NCI-H1930 (cell line): ENCODE results near the gene USP17L10.
"Not testable (repeated sequence)": the region's sequence is repeated elsewhere in the genome, so short reads cannot be mapped to it uniquely, and the experiment has no call there.

Source experiments
- DNase-seq, 2 experiments: peaks; one replicate each; lab custom pipeline; 2025; lab: John Stamatoyannopoulos, UW

USP17L10 gene

GRCh38 chr4:9210357-9210756, at the start of gene USP17L10:
Gene USP17L10, plus strand, starts transcription at chr4:9210657. Its CDS starts 0 bp downstream, at chr4:9210657.
- not testable (repeated sequence) for DNase-seq

- DNase-seq: not testable (repeated sequence)
These were observed 44.5 kb upstream of the USP17L10 start for GRCh38 chr4:9165990-9166389.

GRCh38 chr4:9169791-9170459, 40.5 kb upstream of the USP17L10 start, which contains the start of gene FAM90A26:
Gene FAM90A26, plus strand, starts transcription at chr4:9170409. Its CDS starts 2,764 bp downstream, at chr4:9173173.
- DNase-seq: not testable (repeated sequence)

- not testable (repeated sequence) for DNase-seq
These were observed 4.2 kb downstream of the USP17L10 start for GRCh38 chr4:9214701-9215100.

GRCh38 chr4:9215105-9215504, 4.6 kb downstream of the USP17L10 start, which contains the start of gene USP17L11:
Gene USP17L11, plus strand, starts transcription at chr4:9215405. Its CDS starts 0 bp downstream, at chr4:9215405.
- not testable (repeated sequence) for DNase-seq

- DNase-seq: not testable (repeated sequence)
These were observed 9.4 kb downstream of the USP17L10 start, which contains the start of gene USP17L12 for GRCh38 chr4:9219852-9220251. Gene USP17L12, plus strand, starts transcription at chr4:9220152. Its CDS starts 0 bp downstream, at chr4:9220152.

GRCh38 chr4:9224596-9224995, 14.1 kb downstream of the USP17L10 start, which contains the start of gene USP17L13:
Gene USP17L13, plus strand, starts transcription at chr4:9224896. Its CDS starts 0 bp downstream, at chr4:9224896.
- not testable (repeated sequence) for DNase-seq

GRCh38 chr4:9230249-9230648, 19.8 kb downstream of the USP17L10 start:
- DNase-seq: not testable (repeated sequence)

GRCh38 chr4:9234085-9234484, 23.6 kb downstream of the USP17L10 start, which contains the start of gene USP17L15:
Gene USP17L15, plus strand, starts transcription at chr4:9234385. Its CDS starts 0 bp downstream, at chr4:9234385.
- not testable (repeated sequence) for DNase-seq

GRCh38 chr4:9238461-9238860, 28.0 kb downstream of the USP17L10 start:
- DNase-seq: not testable (repeated sequence)

- DNase-seq: not testable (repeated sequence)
These were observed 33.1 kb downstream of the USP17L10 start, which contains the start of gene USP17L17 for GRCh38 chr4:9243579-9243978. Gene USP17L17, plus strand, starts transcription at chr4:9243879. Its CDS starts 0 bp downstream, at chr4:9243879.

GRCh38 chr4:9247953-9248680, 37.7 kb downstream of the USP17L10 start, which contains the start of gene USP17L18:
Gene USP17L18, plus strand, starts transcription at chr4:9248630. Its CDS starts 0 bp downstream, at chr4:9248630.
- DNase-seq: not testable (repeated sequence)

GRCh38 chr4:9253078-9253477, 42.6 kb downstream of the USP17L10 start, which contains the start of gene USP17L19:
Gene USP17L19, plus strand, starts transcription at chr4:9253378. Its CDS starts 0 bp downstream, at chr4:9253378.
- DNase-seq: not testable (repeated sequence)

GRCh38 chr4:9257824-9258223, 47.4 kb downstream of the USP17L10 start, which contains the start of gene USP17L20:
Gene USP17L20, plus strand, starts transcription at chr4:9258124. Its CDS starts 0 bp downstream, at chr4:9258124.
- not testable (repeated sequence) for DNase-seq
